ENCODE data around the gene EGFL7.

GRCh38 chr9:136718345-136719194 is 55.9 kb downstream of the EGFL7 start:
- no peak for TF ChIP-seq ZNF670 (tag by site-specific recombination; IDR thresholded peaks at IDR 0.05; ENCODE audit: low read depth)
- no peak for TF ChIP-seq ZNF138 (tag by site-specific recombination; IDR thresholded peaks at IDR 0.05; ENCODE audit: borderline replicate concordance)
- no peak for TF ChIP-seq REST (tag by site-specific recombination; IDR thresholded peaks at IDR 0.05)
- no peak for TF ChIP-seq ZSCAN5A (tag by site-specific recombination; IDR thresholded peaks at IDR 0.05)
- no peak for TF ChIP-seq CTCF (tag by site-specific recombination; IDR thresholded peaks at IDR 0.05)
- no peak for TF ChIP-seq MYNN (tag by site-specific recombination; IDR thresholded peaks at IDR 0.05; ENCODE audit: borderline replicate concordance)

Measured in HEK293 (cell line).